Measurements from ENCODE around the gene ENO3.
A peak's percentile ranks its signal among the peaks of the same experiment; 100 is the strongest.

The ENO3 gene

DNA sequence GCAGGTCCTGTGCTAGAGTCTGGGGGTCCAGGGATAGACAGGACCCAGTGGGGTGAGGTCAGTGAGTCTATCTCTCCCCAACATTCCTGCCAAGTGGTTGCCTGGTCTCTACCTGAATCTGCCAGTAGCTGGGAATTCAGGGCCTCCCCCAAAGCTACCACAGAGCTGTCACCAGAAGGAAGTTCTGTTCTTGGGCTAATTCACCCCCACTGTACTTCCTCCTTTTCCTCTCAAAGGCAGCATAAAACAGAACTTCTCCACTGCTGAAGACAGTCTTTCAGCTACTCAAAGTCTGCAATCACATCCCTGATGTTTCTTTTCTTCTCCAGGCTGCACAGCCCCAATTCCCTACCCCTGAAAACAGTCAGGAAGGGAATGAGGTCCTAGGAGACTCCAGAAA lies 27.8 kb downstream of the ENO3 start:
- no peak for DNase-seq

DNA sequence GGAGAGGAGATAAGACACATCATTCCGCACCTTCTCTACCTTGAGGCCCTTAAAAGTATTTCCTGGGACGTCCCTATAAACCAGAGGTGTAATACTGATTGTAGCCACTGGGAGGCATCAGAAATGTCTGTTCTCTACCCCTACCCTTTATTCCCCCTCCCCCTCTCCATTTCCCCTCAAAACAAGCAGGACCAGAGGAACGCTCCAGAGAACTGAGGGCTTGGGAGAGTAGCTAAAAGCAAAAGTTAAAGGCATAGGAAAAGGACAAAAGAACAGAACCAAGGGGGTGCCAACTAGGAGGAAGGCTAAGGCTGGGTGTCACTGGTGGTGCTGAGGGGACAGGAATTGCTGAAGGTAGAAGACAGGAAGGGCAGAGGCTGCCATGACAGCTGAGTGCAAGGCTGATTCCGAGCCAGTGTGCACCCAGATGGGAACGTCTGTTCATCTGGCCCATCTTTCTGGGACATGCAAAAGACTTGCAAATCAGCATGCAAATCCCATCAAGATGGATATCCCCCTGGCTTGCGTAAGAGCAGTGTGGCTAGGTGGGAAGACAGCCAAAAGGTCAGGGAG lies 29.8 kb downstream of the ENO3 start:
- no peak for DNase-seq

GRCh38 chr17:4982305-4982704 lies 31.4 kb downstream of the ENO3 start:
- no peak for DNase-seq

DNA sequence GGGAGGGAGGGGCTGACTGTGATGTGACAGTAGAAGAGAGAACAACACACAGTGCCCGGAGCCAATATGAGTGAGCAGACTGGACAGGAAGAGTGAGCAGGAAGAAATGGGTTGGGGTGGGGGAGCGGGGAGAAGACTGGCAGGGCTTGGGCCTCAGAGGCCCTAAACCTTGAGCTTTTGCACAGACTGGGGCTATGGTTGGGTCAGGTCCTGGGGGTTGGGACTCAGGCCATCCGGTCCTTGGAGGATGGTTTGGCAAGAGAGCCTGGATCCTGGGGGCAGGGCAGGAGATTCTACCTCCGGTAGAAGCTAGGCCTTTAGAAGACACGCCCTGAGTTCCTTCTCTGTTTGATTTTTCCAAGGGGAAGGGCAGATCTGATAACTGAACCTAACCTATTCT lies 35.5 kb downstream of the ENO3 start:
- no peak for DNase-seq

- DNase-seq, result peak; percentile 91
Observed at GRCh38 chr17:4986951-4987766, 36.2 kb downstream of the ENO3 start, which contains the start of gene CAMTA2. Gene CAMTA2 (minus strand): TSS chr17:4987675. CDS start chr17:4986222, 1,453 bp downstream.

- DNase-seq, result no peak
Observed at GRCh38 chr17:4987767-4988567, 37.0 kb downstream of the ENO3 start.

- DNase-seq, result no peak
Observed at GRCh38 chr17:4994081-4994595, 43.2 kb downstream of the ENO3 start.

DNA sequence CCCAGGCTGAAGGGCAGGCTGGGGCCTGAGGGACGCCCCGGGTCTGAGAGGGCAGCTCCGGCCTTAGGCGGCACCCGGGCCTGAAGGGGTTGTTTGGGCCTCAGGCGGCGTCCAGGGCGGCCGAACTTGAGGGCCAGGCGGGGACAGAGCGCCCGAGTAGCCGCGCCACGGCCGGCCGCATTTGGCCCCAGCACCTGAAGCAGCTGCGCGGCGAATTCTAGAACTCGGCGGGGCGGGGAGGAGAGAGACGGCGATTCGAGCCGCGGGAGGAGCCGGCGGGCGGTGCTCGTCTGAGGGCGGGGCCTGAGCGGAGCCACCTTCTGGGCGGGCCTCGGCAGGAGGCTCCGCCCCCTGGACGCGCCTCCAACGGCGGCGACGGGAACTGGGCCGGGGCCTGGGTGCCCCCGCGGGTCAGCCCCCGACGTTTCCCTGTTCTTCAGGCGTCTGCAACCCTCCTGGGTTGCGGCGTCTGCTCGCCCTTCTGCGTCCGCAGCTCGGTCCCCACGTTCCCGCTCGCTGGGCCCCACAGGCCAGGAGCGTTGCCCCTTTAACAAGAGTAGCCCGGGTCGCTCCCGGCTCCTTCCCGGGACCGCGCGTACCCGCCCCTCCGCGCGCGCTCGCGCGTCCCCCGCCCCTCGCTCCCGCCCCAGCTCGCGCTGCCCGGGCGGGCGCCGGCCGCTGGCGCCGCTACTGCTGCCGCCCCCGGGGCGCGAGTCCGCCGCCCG lies 46.5 kb downstream of the ENO3 start, which contains the start of the genes INCA1 and KIF1C:
INCA1 (minus strand) TSS at position 221 of the 725 bp plus-strand sequence. CDS start 3,085 bp downstream, outside the sequence.
KIF1C (plus strand) TSS at position 649 of the 725 bp plus-strand sequence. CDS start 2,297 bp downstream, outside the sequence.
- peak; percentile 91 for DNase-seq

DNA sequence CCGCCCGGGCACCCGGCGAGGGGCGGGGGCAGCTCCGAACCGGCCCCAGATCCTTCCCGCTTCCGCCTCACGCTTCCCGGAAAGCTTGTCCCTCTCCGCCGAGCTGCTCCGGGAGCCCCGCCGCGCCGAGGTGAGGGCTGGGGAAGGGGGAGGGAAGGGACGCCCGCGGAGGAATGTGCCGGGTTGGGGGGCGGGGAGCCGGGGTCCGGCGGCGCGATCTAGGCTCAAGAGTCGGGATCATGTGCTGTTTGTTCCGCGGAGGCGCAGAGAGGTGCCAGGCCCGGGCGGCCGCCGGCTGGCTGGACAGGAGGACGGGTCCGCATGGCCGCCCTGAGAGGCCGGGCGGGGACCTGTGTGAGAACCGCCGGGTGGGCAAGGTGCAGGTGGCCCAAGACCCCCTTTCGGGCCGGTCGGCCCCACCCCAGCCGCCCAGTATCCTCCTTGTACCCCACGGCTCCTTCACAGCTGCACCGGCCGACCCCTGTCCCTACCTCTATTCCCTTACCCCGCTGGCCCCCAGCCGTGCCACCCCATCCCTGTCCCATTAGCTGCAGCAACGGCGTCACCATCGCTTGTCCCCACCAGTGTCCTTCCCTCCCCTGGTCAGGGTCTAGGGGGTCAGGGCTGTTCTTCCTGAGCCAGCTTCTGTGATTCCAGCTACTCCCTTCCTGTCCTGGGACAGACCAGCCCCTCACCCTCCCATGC lies 47.3 kb downstream of the ENO3 start:
- DNase-seq, result peak; percentile 34

- no peak for DNase-seq
Observed at GRCh38 chr17:4998732-4999429, 48.0 kb downstream of the ENO3 start.

DNA sequence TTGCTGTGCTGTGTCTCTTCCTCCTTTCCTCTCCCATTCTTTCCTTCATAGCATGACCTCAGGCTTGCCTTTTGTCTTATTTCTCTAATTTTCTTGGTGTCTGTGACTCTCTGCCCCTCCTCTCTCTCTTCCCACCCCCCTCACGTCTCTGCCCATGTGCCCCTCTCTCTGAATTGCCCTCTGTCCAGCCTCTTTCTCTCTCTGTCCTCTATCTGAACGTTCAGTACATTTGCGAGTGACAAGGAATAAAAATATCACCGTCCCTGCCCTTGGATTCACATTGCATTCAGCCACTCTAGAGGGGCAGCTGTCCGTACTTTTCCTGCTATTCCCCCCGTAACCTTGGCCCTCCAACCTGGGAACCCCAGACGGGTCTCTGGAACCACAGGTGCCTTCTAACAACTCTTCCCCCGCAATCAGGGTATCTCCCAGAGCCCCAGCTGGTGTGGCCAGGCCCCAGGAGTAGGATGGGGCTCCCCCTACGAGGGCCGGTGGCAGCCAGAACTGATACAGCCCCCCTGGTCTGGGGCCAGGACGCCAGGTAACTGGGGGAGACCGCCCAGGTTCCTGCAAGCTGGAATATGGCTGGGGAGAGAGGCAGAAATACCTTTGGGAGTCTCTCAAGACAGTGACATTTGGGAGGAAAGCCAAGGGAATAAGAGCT lies 48.6 kb downstream of the ENO3 start:
- no peak for DNase-seq

- no peak for DNase-seq
Observed at GRCh38 chr17:5000237-5000639, 49.3 kb downstream of the ENO3 start.

GRCh38 chr17:5002121-5002788 lies 51.3 kb downstream of the ENO3 start:
- DNase-seq, result no peak

GRCh38 chr17:5003214-5003867 lies 52.4 kb downstream of the ENO3 start:
- DNase-seq, result no peak

Measured in activated CD8-positive, alpha-beta memory T cell treated with anti-CD3 and anti-CD28 coated beads, Interleukin-2, amount 50 U/mL, for 4 hours (primary cell).